GM12878 (cell line): Measurements from ENCODE around the gene CADM2. TPM values are rescaled to one million over a fixed set of nuclear protein-coding genes. Genes with fewer than 3 reads are reported as not detected.

Experiments used
- ATAC-seq: fragments of 200-7000 bp; cut with Tn5 transposase; 3 replicates; pipeline ENCODE4 v1.9.1; 2020; ENCODE audit warnings: mild to moderate bottlenecking, moderate library complexity
- BruUV-seq: library from RNA; stranded (reverse); fragments of 400-500 nt; replicated peaks from 2 replicates; lab custom pipeline; 2021; lab: Mats Ljungman, UMichigan
- CTCF ChIA-PET: fragments of 300-600 bp; sonication (Branson Sonifier 250); formaldehyde crosslinking; extraction: SDS; loops from one replicate; lab custom pipeline; 2021; ENCODE audit warnings: inconsistent platforms; lab: Yijun Ruan, JAX
- POLR2A ChIA-PET: fragments of 350-600 bp; formaldehyde crosslinking; extraction: SDS; loops from one replicate; lab custom pipeline; 2021; ENCODE audit warnings: inconsistent platforms; lab: Charles Lee
- RAD21 ChIA-PET: fragments of 300-600 bp; sonication (Branson Sonifier 250); formaldehyde crosslinking; loops from one replicate; lab custom pipeline; 2023; ENCODE audit warnings: antibody characterized with exemption; ENCODE audit not compliant: unreplicated experiment; lab: Charles Lee
- SMC1A ChIA-PET: fragments of 300-600 bp; sonication (Branson Sonifier 250); formaldehyde crosslinking; loops from one replicate; lab custom pipeline; 2023; ENCODE audit not compliant: unreplicated experiment, uncharacterized antibody; lab: Charles Lee
- DNase-seq: peaks from one replicate; pipeline ENCODE4 v3.0.0-alpha.2; 2011; ENCODE audit warnings: low read depth, low spot score
- FAIRE-seq: peaks from 3 replicates; lab custom pipeline; 2011; peaks lifted over from hg19 to GRCh38; lab: Jason Lieb, UNC
- H2AFZ ChIP-seq: 2 replicates; pipeline ENCODE4 v1.6.0; 2011; ENCODE audit warnings: low read depth, low read length, control low read depth; ENCODE audit not compliant: control insufficient read depth
- H3K27ac ChIP-seq: 2 replicates; pipeline ENCODE4 v1.5.1; 2011; ENCODE audit warnings: control low read depth; ENCODE audit not compliant: control insufficient read depth, insufficient read depth
- H3K27me3 ChIP-seq, 2 experiments: replicated peaks in 1 of 2; 2 replicates each; pipeline versions ENCODE4 v1.6.0 to v1.6.1; 2011; ENCODE audit warnings: low read length in 1 of 2; ENCODE audit not compliant: control insufficient read depth in 2 of 2, insufficient read depth in 2 of 2
- H3K36me3 ChIP-seq, 2 experiments: 2 replicates each; pipeline ENCODE4 v1.5.1; 2011; ENCODE audit warnings: low read length in 1 of 2; ENCODE audit not compliant: control insufficient read depth in 2 of 2, insufficient read depth in 2 of 2
- H3K4me1 ChIP-seq: 2 replicates; pipeline ENCODE4 v1.6.1; 2011; ENCODE audit warnings: mild to moderate bottlenecking, low read length, moderate library complexity, mixed read lengths; ENCODE audit not compliant: control insufficient read depth, insufficient read depth
- H3K4me2 ChIP-seq: 2 replicates; pipeline ENCODE4 v1.6.0; 2011; ENCODE audit warnings: control low read depth; ENCODE audit not compliant: control insufficient read depth, insufficient read depth
- H3K4me3 ChIP-seq: fragments of 200-600 bp; sonication (generic); 2 replicates; pipeline ENCODE4 v1.5.1; 2016
- H3K79me2 ChIP-seq: 2 replicates; pipeline ENCODE4 v1.6.0; 2011; ENCODE audit warnings: low read length; ENCODE audit not compliant: control insufficient read depth, insufficient read depth
- H3K9ac ChIP-seq: 2 replicates; pipeline ENCODE4 v1.8.0; 2011; ENCODE audit warnings: low read length, control low read depth, mixed read lengths; ENCODE audit not compliant: control insufficient read depth, insufficient read depth
- H3K9me3 ChIP-seq: replicated peaks from 3 replicates; pipeline ENCODE4 v1.5.1; 2011; ENCODE audit warnings: mild to moderate bottlenecking, low read length; ENCODE audit not compliant: control insufficient read depth, insufficient read depth
- H4K20me1 ChIP-seq: 2 replicates; pipeline ENCODE4 v1.6.0; 2011; ENCODE audit not compliant: control insufficient read depth, insufficient read depth
- BRCA1 ChIP-seq: IDR thresholded peaks from 2 replicates; pipeline ENCODE4 v1.6.1; 2011; ENCODE audit warnings: low read depth, low read length, improper control_type of control experiment
- ETV6 ChIP-seq, 2 experiments: fragments of 450-650 bp in 1 of 2; IDR thresholded peaks in 1 of 2; conservative IDR thresholded peaks in 1 of 2; 2 replicates each; pipeline ENCODE4 v1.6.1; 2014; ENCODE audit warnings: antibody characterized with exemption in 1 of 2, borderline replicate concordance in 1 of 2, low read depth in 1 of 2, mild to moderate bottlenecking in 1 of 2, moderate library complexity in 1 of 2
- TCF12 ChIP-seq: IDR thresholded peaks from 2 replicates; pipeline ENCODE4 v1.6.1; 2011; ENCODE audit warnings: low read depth, mild to moderate bottlenecking, low read length
- WGBS: methylation state at CpG from one replicate; pipeline ENCODE4 v1.1.6; 2016; ENCODE audit warnings: low lambda C conversion rate; ENCODE audit not compliant: insufficient replicate concordance, insufficient coverage; ENCODE audit errors: missing lambda C conversion rate; 5-methylcytosine and 5-hydroxymethylcytosine counted together
- in situ Hi-C: fragments of 300-500 bp; cut with MboI; formaldehyde crosslinking; loops from 9 replicates; pipeline ENCODE4 v1.14.3; 2018; ENCODE audit warnings: mixed read lengths
- intact Hi-C: fragments of 100-400 bp; cut with micrococcal nuclease; formaldehyde crosslinking; loops from one replicate; pipeline ENCODE4 v1.14.2; 2022; ENCODE audit not compliant: unreplicated experiment
- polyA plus RNA-seq, 11 experiments: library from polyadenylated mRNA; depleted of rRNA in 4 of 11; unstranded in 6 of 11; stranded (reverse) in 5 of 11; fragments of >200 nt; fragmentation: Nextera tagmentation in 4 of 11; fragmentation: Illumina TruSeq in 1 of 11; extraction: Ambion mirVana in 4 of 11; extraction: Trizol in 1 of 11; gene quantifications; 1 replicate in 1 of 11; 2 replicates in 10 of 11; pipeline versions ENCODE4 v1.2.1 to v1.2.3, GENCODE V29; 2011 to 2016; ENCODE audit warnings: inconsistent platforms in 2 of 11, missing spikeins in 2 of 11, low read depth in 1 of 11
- total RNA-seq, 4 experiments: library from RNA; depleted of rRNA in 3 of 4; stranded (reverse); fragments of >200 nt in 3 of 4; fragmentation: Illumina TruSeq in 1 of 4; extraction: Trizol in 1 of 4; gene quantifications; 2 replicates each; pipeline versions ENCODE4 v1.2.1 to v1.2.3, GENCODE V29; 2013 to 2021
- TF ChIP-seq, protein P1 (sequence below): fragments of 450-650 bp; formaldehyde crosslinking; IDR thresholded peaks from 2 replicates; pipeline ENCODE4 v1.5.0; 2022; ENCODE audit warnings: mild to moderate bottlenecking, missing genetic modification characterization

The CADM2 gene
- total and polyA plus RNA-seq, 10 of the 15 experiments (the other 5 are each of a cell fraction or from before 2014, with no cell fraction given) = 0.13 TPM; not detected in 9

DNA sequence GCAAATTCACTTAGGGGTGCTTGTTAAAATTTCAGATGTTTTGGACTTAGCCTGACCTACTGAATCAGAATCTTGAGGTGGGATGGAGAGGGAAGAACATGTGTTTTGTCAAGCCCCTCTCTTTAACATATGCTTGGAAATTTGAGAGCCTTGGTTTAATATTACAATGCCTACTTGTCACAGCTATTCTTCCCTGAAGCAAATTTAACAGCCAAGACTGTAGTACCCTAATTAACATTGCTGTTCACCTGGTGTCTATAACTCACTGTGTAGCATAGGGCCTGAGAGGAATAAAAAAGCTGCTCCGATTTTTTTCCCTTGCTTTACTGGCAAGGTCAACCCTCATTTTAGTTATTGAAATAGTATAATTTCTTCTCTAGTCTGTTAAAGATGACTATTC, 880.1 kb downstream of the CADM2 start:
- SMC1A ChIA-PET = no interaction called here
- ATAC-seq = no peak
- 0% methylated on average over 1 of the region's 1 CpG for WGBS
- POLR2A ChIA-PET = no interaction called here
- CTCF ChIA-PET = interaction anchor here (0.8 kb wide), 1 partner anchor 18 kb away, joined by 3 read pairs; no protein-coding TSS in a partner anchor
- RAD21 ChIA-PET = no interaction called here
- Histone ChIP-seq H3K4me2 (no peak overlapping the region), H3K79me2 (no peaks in the 10 kb centered on the region), H3K9me3 (no peaks in the 10 kb centered on the region), H3K9ac (no peak overlapping the region), H3K27me3 (no peaks in the 10 kb centered on the region), H3K36me3 (no peaks in the 10 kb centered on the region), H3K4me3 (no peak overlapping the region), H3K27ac (no peak overlapping the region), H4K20me1 (no peaks in the 10 kb centered on the region)
- no peak for DNase-seq
- intact Hi-C loops (no loop called here), in situ Hi-C loops (no loop called here)
- FAIRE-seq = no peak
- BruUV-seq = no TSS peak
- TF ChIP-seq BRCA1 (no peak), TCF12 (no peak), ETV6 (conservative IDR thresholded peaks at IDR 0.05 in 1 of 2, IDR thresholded peaks at IDR 0.05 in 1 of 2; ENCODE audit: borderline replicate concordance in 1 of 2, low read depth in 1 of 2) (no peak)
- TF ChIP-seq, protein P1, sequence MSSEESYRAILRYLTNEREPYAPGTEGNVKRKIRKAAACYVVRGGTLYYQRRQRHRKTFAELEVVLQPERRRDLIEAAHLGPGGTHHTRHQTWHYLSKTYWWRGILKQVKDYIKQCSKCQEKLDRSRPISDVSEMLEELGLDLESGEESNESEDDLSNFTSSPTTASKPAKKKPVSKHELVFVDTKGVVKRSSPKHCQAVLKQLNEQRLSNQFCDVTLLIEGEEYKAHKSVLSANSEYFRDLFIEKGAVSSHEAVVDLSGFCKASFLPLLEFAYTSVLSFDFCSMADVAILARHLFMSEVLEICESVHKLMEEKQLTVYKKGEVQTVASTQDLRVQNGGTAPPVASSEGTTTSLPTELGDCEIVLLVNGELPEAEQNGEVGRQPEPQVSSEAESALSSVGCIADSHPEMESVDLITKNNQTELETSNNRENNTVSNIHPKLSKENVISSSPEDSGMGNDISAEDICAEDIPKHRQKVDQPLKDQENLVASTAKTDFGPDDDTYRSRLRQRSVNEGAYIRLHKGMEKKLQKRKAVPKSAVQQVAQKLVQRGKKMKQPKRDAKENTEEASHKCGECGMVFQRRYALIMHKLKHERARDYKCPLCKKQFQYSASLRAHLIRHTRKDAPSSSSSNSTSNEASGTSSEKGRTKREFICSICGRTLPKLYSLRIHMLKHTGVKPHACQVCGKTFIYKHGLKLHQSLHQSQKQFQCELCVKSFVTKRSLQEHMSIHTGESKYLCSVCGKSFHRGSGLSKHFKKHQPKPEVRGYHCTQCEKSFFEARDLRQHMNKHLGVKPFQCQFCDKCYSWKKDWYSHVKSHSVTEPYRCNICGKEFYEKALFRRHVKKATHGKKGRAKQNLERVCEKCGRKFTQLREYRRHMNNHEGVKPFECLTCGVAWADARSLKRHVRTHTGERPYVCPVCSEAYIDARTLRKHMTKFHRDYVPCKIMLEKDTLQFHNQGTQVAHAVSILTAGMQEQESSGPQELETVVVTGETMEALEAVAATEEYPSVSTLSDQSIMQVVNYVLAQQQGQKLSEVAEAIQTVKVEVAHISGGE (CRISPR knock-in tag) = no peak
- TF ChIP-seq, all 136 proteins: peak for 0
- H2AFZ ChIP-seq = no peak overlapping the region
- H3K4me1 ChIP-seq = no peaks in the 10 kb centered on the region
